Measurements from ENCODE around the gene FRG2. TPM values are rescaled to one million over a fixed set of nuclear protein-coding genes. Genes with fewer than 3 reads are reported as not detected.
"Not testable (repeated sequence)": the region's sequence is repeated elsewhere in the genome, so short reads cannot be mapped to it uniquely, and the experiment has no call there.

The FRG2 gene
- total RNA-seq, 1 donor from 2014 or later: not detected

DNA sequence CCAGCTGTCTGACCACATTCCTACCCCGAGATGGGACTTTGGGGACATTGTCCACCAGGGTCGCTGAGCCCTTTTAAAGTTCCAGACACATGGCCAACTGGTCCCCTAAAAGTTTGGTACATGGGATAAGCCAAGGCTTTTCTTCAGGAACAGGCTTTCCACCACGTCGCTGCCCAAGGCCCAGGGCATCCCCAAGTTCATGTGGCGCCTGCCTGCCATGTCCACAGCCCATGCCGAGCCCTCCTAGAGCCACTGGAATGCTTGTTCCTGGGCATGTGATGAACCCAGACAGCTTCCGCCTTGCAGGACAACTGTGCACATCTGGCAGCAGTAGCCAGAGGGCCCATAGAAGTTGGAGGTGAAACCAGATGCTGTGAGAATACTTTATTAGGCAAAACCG lies 45.1 kb downstream of the FRG2 start:
- DNase-seq (ENCODE audit: extremely low spot score, unreplicated experiment): no peak
- no peaks in the 10 kb centered on the region for H3K4me1 Mint-ChIP-seq (ENCODE audit: unreplicated experiment)
- H3K9me3 Mint-ChIP-seq: peaks cover 13% of the 10 kb centered on the region
- H3K4me3 Mint-ChIP-seq: no peak overlapping the region
- H3K27ac Mint-ChIP-seq: no peak overlapping the region
- H3K36me3 Mint-ChIP-seq: no peaks in the 10 kb centered on the region
- H3K27me3 Mint-ChIP-seq: no peaks in the 10 kb centered on the region
- TF ChIP-seq, protein P1, sequence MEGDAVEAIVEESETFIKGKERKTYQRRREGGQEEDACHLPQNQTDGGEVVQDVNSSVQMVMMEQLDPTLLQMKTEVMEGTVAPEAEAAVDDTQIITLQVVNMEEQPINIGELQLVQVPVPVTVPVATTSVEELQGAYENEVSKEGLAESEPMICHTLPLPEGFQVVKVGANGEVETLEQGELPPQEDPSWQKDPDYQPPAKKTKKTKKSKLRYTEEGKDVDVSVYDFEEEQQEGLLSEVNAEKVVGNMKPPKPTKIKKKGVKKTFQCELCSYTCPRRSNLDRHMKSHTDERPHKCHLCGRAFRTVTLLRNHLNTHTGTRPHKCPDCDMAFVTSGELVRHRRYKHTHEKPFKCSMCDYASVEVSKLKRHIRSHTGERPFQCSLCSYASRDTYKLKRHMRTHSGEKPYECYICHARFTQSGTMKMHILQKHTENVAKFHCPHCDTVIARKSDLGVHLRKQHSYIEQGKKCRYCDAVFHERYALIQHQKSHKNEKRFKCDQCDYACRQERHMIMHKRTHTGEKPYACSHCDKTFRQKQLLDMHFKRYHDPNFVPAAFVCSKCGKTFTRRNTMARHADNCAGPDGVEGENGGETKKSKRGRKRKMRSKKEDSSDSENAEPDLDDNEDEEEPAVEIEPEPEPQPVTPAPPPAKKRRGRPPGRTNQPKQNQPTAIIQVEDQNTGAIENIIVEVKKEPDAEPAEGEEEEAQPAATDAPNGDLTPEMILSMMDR (conservative IDR thresholded peaks at IDR 0.05): no peak

DNA sequence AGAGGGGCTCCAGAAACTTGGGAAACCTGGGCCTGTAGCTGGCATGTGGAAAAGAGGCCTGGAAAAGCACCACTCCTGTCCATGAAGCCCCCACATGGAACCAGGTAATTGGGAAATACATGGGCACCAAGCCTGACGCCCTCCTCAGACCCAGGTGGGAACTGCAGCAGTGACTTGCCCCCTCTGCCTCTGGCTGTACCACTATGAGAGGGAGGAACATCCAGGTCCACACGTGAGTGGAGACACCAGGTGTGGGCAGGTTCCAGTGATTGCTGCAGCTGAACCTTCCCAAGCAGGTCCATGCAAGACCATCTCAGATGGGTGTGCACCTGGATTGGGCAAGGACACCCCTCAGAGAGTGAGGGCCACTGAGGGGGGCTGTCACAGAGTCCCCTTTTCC lies 46.8 kb downstream of the FRG2 start:
- not testable (repeated sequence) for H3K27me3 Mint-ChIP-seq; DNase-seq (ENCODE audit: extremely low spot score, unreplicated experiment); H3K27ac Mint-ChIP-seq

DNA sequence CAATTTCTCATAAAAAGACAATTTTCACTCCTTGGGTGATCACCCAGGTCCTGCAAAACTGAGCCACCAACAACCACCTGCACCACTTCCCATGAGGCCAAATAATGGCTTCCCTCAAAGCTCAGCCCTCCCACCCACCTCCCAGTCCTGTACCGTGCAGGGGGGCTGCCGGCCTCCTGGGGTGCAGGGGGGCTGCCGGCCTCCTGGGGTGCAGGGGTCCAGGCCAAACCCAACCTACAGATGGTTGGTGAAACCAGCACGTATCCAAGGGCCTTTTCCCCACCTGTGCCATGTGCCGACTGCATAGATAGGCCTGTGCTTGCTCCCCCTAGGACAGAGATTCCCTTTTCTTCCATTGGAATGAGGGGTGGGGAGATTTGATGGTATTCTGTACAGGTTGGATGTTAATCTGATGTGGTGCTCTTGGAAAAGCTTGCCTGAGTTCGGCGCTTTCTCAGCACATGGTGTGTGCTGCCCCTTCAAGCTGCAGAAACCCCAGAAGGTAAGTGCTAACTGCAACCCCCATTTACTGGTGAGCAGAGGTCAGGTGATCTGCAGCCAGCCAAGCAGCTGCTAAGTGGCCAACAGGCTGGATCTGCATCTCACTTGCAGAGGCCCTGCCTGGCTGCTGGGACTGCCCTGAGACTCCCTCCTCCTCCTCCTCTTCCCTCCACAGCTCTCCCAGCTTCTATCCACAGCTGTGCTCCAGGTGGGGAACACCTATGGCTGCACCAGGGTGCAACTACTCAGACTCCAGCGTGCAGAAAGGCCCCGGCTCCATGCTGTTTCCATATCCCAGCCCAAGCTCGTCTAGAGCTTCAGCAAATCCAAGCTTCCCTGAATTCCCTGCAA lies 47.6 kb downstream of the FRG2 start:
- H3K27me3 Mint-ChIP-seq: no peaks in the 10 kb centered on the region

More for the DNA sequence above, 46.8 kb downstream of the FRG2 start:
- not testable (repeated sequence) for H3K4me3 Mint-ChIP-seq; H3K36me3 Mint-ChIP-seq; H3K4me1 Mint-ChIP-seq (ENCODE audit: unreplicated experiment); H3K9me3 Mint-ChIP-seq

More for the DNA sequence above, 47.6 kb downstream of the FRG2 start:
- Mint-ChIP-seq H3K36me3 (no peaks in the 10 kb centered on the region), H3K4me3 (no peak overlapping the region), H3K27ac (no peak overlapping the region), H3K4me1 (ENCODE audit: unreplicated experiment) (no peaks in the 10 kb centered on the region), H3K9me3 (no peaks in the 10 kb centered on the region)
- no peak for DNase-seq (ENCODE audit: extremely low spot score, unreplicated experiment)
- TF ChIP-seq, protein P1 (conservative IDR thresholded peaks at IDR 0.05): no peak

Other genes with a start within 250 kb of the FRG2 start
- 30.1 and 42.3 TPM in 2 replicates for gene FRG1, start 86.4 kb downstream of the FRG2 start, total RNA-seq (ENCODE audit: low replicate concordance)
- gene DBET, start 37.2 kb upstream of the FRG2 start, total RNA-seq (ENCODE audit: low replicate concordance): not detected in 2 replicates
- gene DUX4, start 146.5 kb upstream of the FRG2 start, total RNA-seq (ENCODE audit: low replicate concordance): not detected in 2 replicates

Data from type B pancreatic cell (in vitro differentiated cells).